Heart left ventricle (tissue), 16 donors: Measurements from ENCODE around the gene DRC7. TPM values are rescaled to one million over a fixed set of nuclear protein-coding genes. Genes with fewer than 3 reads are reported as not detected.
A peak's percentile ranks its signal among the peaks of the same experiment; 100 is the strongest.

Experiments used
- ATAC-seq, 4 donors: fragments of 200-7000 bp; cut with Tn5 transposase; one replicate each; pipeline ENCODE4 v1.9.1; 2020 to 2022; ENCODE audit warnings: moderate library complexity in 4 of 4, mild to moderate bottlenecking in 3 of 4, moderate number of reproducible peaks in 1 of 4
- DNase-seq, 5 donors: peaks; one replicate each; pipeline ENCODE4 v3.0.0-alpha.2; 2020
- H3K27ac ChIP-seq, 12 donors: fragments of 200-600 bp; sonication (generic) in 4 of 12; one replicate each; pipeline versions ENCODE4 v1.5.0 to v1.8.0; 2016 to 2022; ENCODE audit warnings: mild to moderate bottlenecking in 2 of 12
- H3K27me3 ChIP-seq, 9 donors: fragments of 200-600 bp; sonication (generic) in 2 of 9; one replicate each; pipeline versions ENCODE4 v1.5.1 to v1.8.0; 2016 to 2022; ENCODE audit warnings: mild to moderate bottlenecking in 3 of 9
- H3K36me3 ChIP-seq, 9 donors: fragments of 200-600 bp; sonication (generic) in 2 of 9; one replicate each; pipeline versions ENCODE4 v1.5.0 to v1.8.0; 2018 to 2022; ENCODE audit warnings: mild to moderate bottlenecking in 2 of 9
- H3K4me1 ChIP-seq, 12 donors: fragments of 200-600 bp; sonication (generic) in 4 of 12; one replicate each; pipeline versions ENCODE4 v1.5.0 to v1.8.0; 2016 to 2022; ENCODE audit warnings: mild to moderate bottlenecking in 3 of 12
- H3K4me3 ChIP-seq, 12 donors: fragments of 200-600 bp; sonication (generic) in 4 of 12; one replicate each; pipeline versions ENCODE4 v1.5.0 to v1.8.0; 2017 to 2022; ENCODE audit warnings: mild to moderate bottlenecking in 9 of 12, moderate library complexity in 4 of 12
- H3K9me3 ChIP-seq, 12 donors: fragments of 200-600 bp; sonication (generic) in 4 of 12; one replicate each; pipeline versions ENCODE4 v1.5.0 to v1.8.0; 2016 to 2022; ENCODE audit warnings: mild to moderate bottlenecking in 1 of 12
- CTCF ChIP-seq, 12 donors: fragments of 200-600 bp; sonication (generic) in 4 of 12; IDR thresholded peaks; one replicate each; pipeline versions ENCODE4 v1.5.0 to v1.8.0; 2018 to 2022; ENCODE audit warnings: antibody characterized with exemption in 12 of 12, mild to moderate bottlenecking in 5 of 12
- POLR2A ChIP-seq, 2 donors: fragments of 450-650 bp; IDR thresholded peaks; one replicate each; pipeline ENCODE4 v1.6.1; 2017; ENCODE audit warnings: antibody characterized with exemption in 2 of 2, mild to moderate bottlenecking in 2 of 2, moderate library complexity in 2 of 2
- WGBS, 4 donors: extraction: QIAGEN DNeasy Blood & Tissue Kit in 2 of 4; methylation state at CpG; one replicate each; pipeline versions ENCODE4 v1.1.5 to v1.1.7; 2013 to 2018; 5-methylcytosine and 5-hydroxymethylcytosine counted together
- intact Hi-C, 10 donors: fragments of 100-400 bp; cut with DNase I; formaldehyde crosslinking; loops; one replicate each; pipeline versions ENCODE4 v1.11.1 to v1.14.2; 2022
- polyA plus RNA-seq, 2 donors: library from polyadenylated mRNA; stranded (reverse); fragments of 200-250 nt; gene quantifications; one replicate each; pipeline ENCODE4 v1.2.3, GENCODE V29; 2013
- total RNA-seq, 9 donors: library from RNA; depleted of rRNA in 2 of 9; stranded (reverse); fragments of >200 nt in 2 of 9; fragmentation: NEBNext Ultra II Directional in 3 of 9; extraction: Animal tissue kit (Norgen Biotek cat#: 25700) in 3 of 9; gene quantifications; one replicate each; pipeline versions ENCODE4 v1.1.0 to v1.2.4, GENCODE V29; 2016 to 2023
- donor health status: ischemic (EF 13 %, LVEDD 7.1; RV severe dilation, severe dysfunction).
- donor health status: healthy with polysubstance abuse.
- donor health status: DM: no; HTN: yes; CAD: no.
- donor health status: DM: no; HTN: no; CAD: no.
- donor health status: ischemic (EF 25% LVEDD 6.9; RV normal size, moderate dysfunction).
- donor health status: ischemic (EF 25% LVEDD 5.7; RV mildly dilated, moderate dysfunction).
- donor health status: healthy.
- donor health status: DM: yes; HTN: yes; CAD: no.
- donor health status: ischemic (EF 35%, LVEDD 5.7; RV mildly dilated, moderate dysfunction).
- donor health status: nonischemic (EF 11% LVEDD 7.7; RV severe dilation, severe dysfunction).
- donor health status: DM: yes; HTN: yes; CAD: no.
- donor health status: PGD.
- donor health status: ischemic (EF 29% LVEDD 5.4; RV normal size, mild dysfunction).
- donor health status: nonischemic (EF 23%, LVEDD 6.1; RV moderate dilation, normal function).

DRC7 gene
- total and polyA plus RNA-seq, 11 donors: 0.29 TPM; not detected in 10

- 94 to 96% (median 94%) methylated on average over 17 of the region's 17 CpGs for WGBS, 4 donors
- TF ChIP-seq CTCF (IDR thresholded peaks at IDR 0.05) (no peak), POLR2A (IDR thresholded peaks at IDR 0.05) (no peak)
- Histone ChIP-seq H3K4me3 (no peak overlapping the region), H3K4me1 (peaks cover 0 to 5% (median 0%) of the 10 kb centered on the region in 12 donors), H3K27ac (no peak overlapping the region), H3K9me3 (no peaks in the 10 kb centered on the region), H3K36me3 (peaks cover 5 to 93% (median 81%) of the 10 kb centered on the region in 9 donors), H3K27me3 (no peaks in the 10 kb centered on the region)
- ATAC-seq: no peak
- peak in 1 of 5 donors; percentile 49 for DNase-seq
- intact Hi-C loops: no loop called here
Measured at GRCh38 chr16:57765160-57765728, 70.6 kb downstream of the DRC7 start.

GRCh38 chr16:57766714-57767348 lies 72.2 kb downstream of the DRC7 start:
- peaks cover 5 to 94% (median 82%) of the 10 kb centered on the region in 9 donors for H3K36me3 ChIP-seq
- no peak for TF ChIP-seq CTCF (IDR thresholded peaks at IDR 0.05)
- TF ChIP-seq POLR2A (IDR thresholded peaks at IDR 0.05): no peak
- H3K27ac ChIP-seq: no peak overlapping the region
- H3K9me3 ChIP-seq: no peaks in the 10 kb centered on the region
- peaks cover 0 to 5% (median 0%) of the 10 kb centered on the region in 12 donors for H3K4me1 ChIP-seq
- WGBS, 4 donors: 91 to 97% (median 93%) methylated on average over 9 to 15 of the region's 15 CpGs
- H3K4me3 ChIP-seq: no peak overlapping the region
- intact Hi-C loops: no loop called here
- no peaks in the 10 kb centered on the region for H3K27me3 ChIP-seq
- ATAC-seq (no peak), DNase-seq (peak in 1 of 5 donors; percentile 37)

GRCh38 chr16:57769541-57770145 lies 75.0 kb downstream of the DRC7 start:
- WGBS, 4 donors: 93 to 97% (median 96%) methylated on average over 14 to 22 of the region's 22 CpGs
- H3K27ac ChIP-seq: no peak overlapping the region
- intact Hi-C loops: no loop called here
- no peak overlapping the region for H3K4me3 ChIP-seq
- no peaks in the 10 kb centered on the region for H3K27me3 ChIP-seq
- ATAC-seq (no peak), DNase-seq (peak in 2 of 5 donors; percentile 24 to 47)
- no peak for TF ChIP-seq POLR2A (IDR thresholded peaks at IDR 0.05)
- no peaks in the 10 kb centered on the region for H3K9me3 ChIP-seq
- H3K4me1 ChIP-seq: peaks cover 0 to 9% (median 3%) of the 10 kb centered on the region in 12 donors
- peaks cover 5 to 75% (median 67%) of the 10 kb centered on the region in 9 donors for H3K36me3 ChIP-seq

GRCh38 chr16:57770361-57770760 lies 75.8 kb downstream of the DRC7 start:
- no peak overlapping the region for H3K4me3 ChIP-seq
- no peak overlapping the region for H3K27ac ChIP-seq
- H3K27me3 ChIP-seq: no peaks in the 10 kb centered on the region
- ATAC-seq: no peak
- no peaks in the 10 kb centered on the region for H3K9me3 ChIP-seq
- peaks cover 5 to 74% (median 67%) of the 10 kb centered on the region in 9 donors for H3K36me3 ChIP-seq
- intact Hi-C loops: no loop called here
- H3K4me1 ChIP-seq: peaks cover 0 to 9% (median 3%) of the 10 kb centered on the region in 12 donors
- TF ChIP-seq POLR2A (IDR thresholded peaks at IDR 0.05) (no peak), CTCF (IDR thresholded peaks at IDR 0.05) (no peak)
- 94 to 96% (median 95%) methylated on average over 14 to 15 of the region's 15 CpGs for WGBS, 4 donors
- DNase-seq: peak in 1 of 5 donors; percentile 41
